Astrocyte (in vitro differentiated cells and primary cell): Measurements from ENCODE around the gene GMCL2. TPM values are rescaled to one million over a fixed set of nuclear protein-coding genes. Genes with fewer than 3 reads are reported as not detected.

Experiments used
- DNase-seq: peaks from one replicate; pipeline ENCODE4 v3.0.0-alpha.2; 2010; ENCODE audit warnings: low read depth
- FAIRE-seq: peaks from 2 replicates; lab custom pipeline; 2011; peaks lifted over from hg19 to GRCh38; lab: Jason Lieb, UNC
- H2AFZ ChIP-seq: 2 replicates; pipeline ENCODE4 v1.6.0; 2012; ENCODE audit warnings: low read depth, low read length, inconsistent platforms
- H3K27ac ChIP-seq: 2 replicates; pipeline ENCODE4 v1.5.1; 2011; ENCODE audit warnings: low read depth, low read length, inconsistent platforms
- H3K27me3 ChIP-seq: 2 replicates; pipeline ENCODE4 v1.6.0; 2011; ENCODE audit warnings: low read length, inconsistent platforms; ENCODE audit not compliant: insufficient read depth
- H3K36me3 ChIP-seq: 2 replicates; pipeline ENCODE4 v1.5.1; 2011; ENCODE audit warnings: low read length, inconsistent platforms; ENCODE audit not compliant: insufficient read depth
- H3K4me1 ChIP-seq: 2 replicates; pipeline ENCODE4 v1.5.1; 2011; ENCODE audit warnings: low read length, inconsistent platforms; ENCODE audit not compliant: insufficient read depth
- H3K4me2 ChIP-seq: 2 replicates; pipeline ENCODE4 v1.6.0; 2012; ENCODE audit warnings: low read length, inconsistent platforms
- H3K4me3 ChIP-seq: 2 replicates; pipeline ENCODE4 v1.5.1; 2011; ENCODE audit warnings: low read depth, mild to moderate bottlenecking, low read length, inconsistent platforms; ENCODE audit not compliant: insufficient read depth
- H3K79me2 ChIP-seq: 2 replicates; pipeline ENCODE4 v1.6.0; 2012; ENCODE audit warnings: mild to moderate bottlenecking, low read length, inconsistent platforms; ENCODE audit not compliant: insufficient read depth
- H3K9ac ChIP-seq: 2 replicates; pipeline ENCODE4 v1.6.0; 2012; ENCODE audit warnings: mild to moderate bottlenecking, low read length, inconsistent platforms
- H3K9me3 ChIP-seq: 2 replicates; pipeline ENCODE4 v1.5.1; 2012; ENCODE audit warnings: low read depth, mild to moderate bottlenecking, low read length, inconsistent platforms; ENCODE audit not compliant: insufficient read depth
- H4K20me1 ChIP-seq: 2 replicates; pipeline ENCODE4 v1.6.0; 2012; ENCODE audit warnings: low read length, inconsistent platforms; ENCODE audit not compliant: insufficient read depth
- H3K27ac Mint-ChIP-seq: one replicate; pipeline ENCODE4 v1.8.0; 2021; ENCODE audit warnings: mild to moderate bottlenecking, mixed read lengths; ENCODE audit not compliant: unreplicated experiment
- H3K27me3 Mint-ChIP-seq: one replicate; pipeline ENCODE4 v1.8.0; 2021; ENCODE audit warnings: low read depth, mixed read lengths; ENCODE audit not compliant: unreplicated experiment
- H3K36me3 Mint-ChIP-seq: one replicate; pipeline ENCODE4 v1.8.0; 2021; ENCODE audit warnings: low read depth, mixed read lengths; ENCODE audit not compliant: unreplicated experiment
- H3K4me1 Mint-ChIP-seq: one replicate; pipeline ENCODE4 v1.8.0; 2021; ENCODE audit warnings: low read depth, mixed read lengths; ENCODE audit not compliant: unreplicated experiment
- H3K4me3 Mint-ChIP-seq: one replicate; pipeline ENCODE4 v1.8.0; 2021; ENCODE audit warnings: mild to moderate bottlenecking, moderate library complexity, mixed read lengths; ENCODE audit not compliant: unreplicated experiment
- H3K9me3 Mint-ChIP-seq: one replicate; pipeline ENCODE4 v1.8.0; 2021; ENCODE audit warnings: mild to moderate bottlenecking, mixed read lengths; ENCODE audit not compliant: unreplicated experiment
- CTCF ChIP-seq: IDR thresholded peaks from 2 replicates; pipeline ENCODE4 v1.5.1; 2011; ENCODE audit warnings: low read depth, mild to moderate bottlenecking, inconsistent platforms, low read length, moderate library complexity; ENCODE audit not compliant: insufficient read depth
- EZH2 ChIP-seq: IDR thresholded peaks from 2 replicates; pipeline ENCODE4 v1.6.1; 2012; ENCODE audit warnings: mild to moderate bottlenecking, low read length, inconsistent platforms; ENCODE audit not compliant: insufficient read depth
- total RNA-seq: library from RNA; stranded (reverse); gene quantifications from 2 replicates; pipeline ENCODE4 v1.2.1, GENCODE V29; 2021

The GMCL2 gene
- total RNA-seq, 1 donor from 2014 or later, result not detected

DNA sequence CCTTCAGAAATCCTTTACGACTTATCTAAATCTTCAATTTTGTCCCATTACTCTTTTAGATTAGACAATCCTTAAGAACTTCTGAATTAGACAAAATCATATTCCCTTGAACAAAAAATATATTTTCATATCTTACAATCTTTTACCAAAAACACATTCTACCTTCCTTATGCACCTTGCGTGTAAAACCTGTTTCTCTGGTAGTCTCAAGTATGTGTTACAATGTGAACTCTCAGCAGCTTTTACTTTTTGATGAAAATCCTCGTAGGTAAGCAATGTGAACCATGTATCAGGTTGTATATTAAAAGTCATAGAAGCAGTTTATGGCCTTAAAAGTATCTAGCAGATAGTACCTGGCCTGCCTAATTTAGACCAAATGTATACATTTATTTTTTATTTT is 12.7 kb downstream of the GMCL2 start:
- Histone ChIP-seq H3K9me3 (no peaks in the 10 kb centered on the region), H3K27ac (no peak overlapping the region), H3K79me2 (no peaks in the 10 kb centered on the region), H3K36me3 (no peaks in the 10 kb centered on the region), H3K9ac (no peak overlapping the region), H3K4me3 (no peak overlapping the region), H3K27me3 (peaks cover 3% of the 10 kb centered on the region), H2AFZ (no peak overlapping the region), H3K4me1 (no peaks in the 10 kb centered on the region), H3K4me2 (no peak overlapping the region), H4K20me1 (no peaks in the 10 kb centered on the region)
- H3K36me3 Mint-ChIP-seq, result no peaks in the 10 kb centered on the region
- H3K4me3 Mint-ChIP-seq, result no peak overlapping the region
- TF ChIP-seq CTCF (no peak), EZH2 (no peak)
- H3K9me3 Mint-ChIP-seq, result peaks cover 1% of the 10 kb centered on the region
- no peak for DNase-seq
- no peak overlapping the region for H3K27ac Mint-ChIP-seq
- no peaks in the 10 kb centered on the region for H3K4me1 Mint-ChIP-seq
- H3K27me3 Mint-ChIP-seq, result no peaks in the 10 kb centered on the region
- FAIRE-seq, result no peak

- H3K79me2 ChIP-seq, result no peaks in the 10 kb centered on the region
- Mint-ChIP-seq H3K36me3 (no peaks in the 10 kb centered on the region), H3K27me3 (no peaks in the 10 kb centered on the region), H3K4me3 (no peak overlapping the region), H3K27ac (no peak overlapping the region), H3K9me3 (no peaks in the 10 kb centered on the region), H3K4me1 (no peaks in the 10 kb centered on the region)
- DNase-seq (no peak), FAIRE-seq (no peak)
- H3K9ac ChIP-seq, result no peak overlapping the region
- peaks cover 11% of the 10 kb centered on the region for H3K27me3 ChIP-seq
- H4K20me1 ChIP-seq, result no peaks in the 10 kb centered on the region
- no peak overlapping the region for H3K4me3 ChIP-seq
- H2AFZ ChIP-seq, result no peak overlapping the region
- H3K4me2 ChIP-seq, result no peak overlapping the region
- no peaks in the 10 kb centered on the region for H3K4me1 ChIP-seq
- TF ChIP-seq CTCF, result no peak
- no peak for TF ChIP-seq EZH2
- H3K36me3 ChIP-seq, result no peaks in the 10 kb centered on the region
- no peak overlapping the region for H3K27ac ChIP-seq
- H3K9me3 ChIP-seq, result no peaks in the 10 kb centered on the region
Measured at GRCh38 chr5:178170455-178170854, 16.7 kb downstream of the GMCL2 start.

DNA sequence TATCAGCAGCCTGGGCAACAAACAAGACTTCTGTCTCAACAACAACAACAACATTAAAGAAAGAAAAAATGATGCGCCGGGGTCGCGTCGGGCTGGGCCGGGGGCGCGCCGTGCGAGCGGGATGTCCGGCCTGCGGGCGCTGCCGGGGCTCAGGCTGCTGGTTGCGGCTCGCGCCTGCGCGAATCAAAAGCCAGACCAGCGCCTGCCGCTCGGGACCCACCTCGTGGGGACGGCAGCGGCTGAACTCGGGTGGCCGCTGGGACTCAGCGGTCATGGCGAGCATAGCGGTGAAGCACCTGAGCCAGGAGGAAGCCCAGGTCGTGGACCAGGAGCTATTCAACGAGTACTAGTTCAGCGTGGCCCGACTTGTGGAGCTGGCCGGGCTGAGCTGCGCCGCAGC is 21.6 kb downstream of the GMCL2 start:
- no peaks in the 10 kb centered on the region for H3K9me3 ChIP-seq
- no peak for DNase-seq
- Mint-ChIP-seq H3K27me3 (peaks cover 31% of the 10 kb centered on the region), H3K27ac (no peak overlapping the region), H3K4me1 (no peaks in the 10 kb centered on the region), H3K36me3 (no peaks in the 10 kb centered on the region), H3K4me3 (no peak overlapping the region), H3K9me3 (no peaks in the 10 kb centered on the region)
- peak overlapping the region; percentile 39 for H3K4me2 ChIP-seq
- H3K4me3 ChIP-seq, result no peak overlapping the region
- H3K36me3 ChIP-seq, result no peaks in the 10 kb centered on the region
- no peaks in the 10 kb centered on the region for H4K20me1 ChIP-seq
- peaks cover 20% of the 10 kb centered on the region for H3K27me3 ChIP-seq
- no peak overlapping the region for H3K27ac ChIP-seq
- H2AFZ ChIP-seq, result no peak overlapping the region
- no peak for TF ChIP-seq EZH2
- TF ChIP-seq CTCF, result no peak
- no peak overlapping the region for H3K9ac ChIP-seq
- H3K79me2 ChIP-seq, result no peaks in the 10 kb centered on the region
- no peak for FAIRE-seq
- H3K4me1 ChIP-seq, result peaks cover 5% of the 10 kb centered on the region
